ENCODE data around the gene BAZ2B.
"Not testable (repeated sequence)": the region's sequence is repeated elsewhere in the genome, so short reads cannot be mapped to it uniquely, and the experiment has no call there.

BAZ2B gene

GRCh38 chr2:159550231-159550630, 66.1 kb downstream of the BAZ2B start:
- 94% methylated on average over 2 of the region's 2 CpGs for WGBS

GRCh38 chr2:159549234-159549633, 67.1 kb downstream of the BAZ2B start:
- Histone ChIP-seq H3K9me3 (ENCODE audit: insufficient read depth, low read depth, low read length) (no peaks in the 10 kb centered on the region), H3K4me3 (ENCODE audit: low read length) (no peak overlapping the region), H3K36me3 (ENCODE audit: insufficient read depth, low read length) (0 out of 2 replicates have a peak, but pooled peaks cover 3% of the 10 kb centered on the region), H3K27me3 (ENCODE audit: insufficient read depth, low read length) (no peaks in the 10 kb centered on the region), H3K9ac (ENCODE audit: low read depth, low read length) (no peak overlapping the region), H3K4me1 (ENCODE audit: insufficient read depth, low read length) (no peaks in the 10 kb centered on the region; the same call in 1 of the 2 replicates), H3K27ac (ENCODE audit: low read depth, low read length) (no peak overlapping the region)
- WGBS = 90% methylated on average over 4 of the region's 6 CpGs

More at GRCh38 chr2:159550231-159550630, 66.1 kb downstream of the BAZ2B start:
- no peaks in the 10 kb centered on the region for H3K9me3 ChIP-seq (ENCODE audit: insufficient read depth, low read depth, low read length)
- no peak overlapping the region for H3K27ac ChIP-seq (ENCODE audit: low read depth, low read length)
- no peak overlapping the region for H3K4me3 ChIP-seq (ENCODE audit: low read length)
- H3K4me1 ChIP-seq (ENCODE audit: insufficient read depth, low read length) = no peaks in the 10 kb centered on the region; the same call in 1 of the 2 replicates
- H3K36me3 ChIP-seq (ENCODE audit: insufficient read depth, low read length) = 0 out of 2 replicates have a peak, but pooled peaks cover 3% of the 10 kb centered on the region
- no peaks in the 10 kb centered on the region for H3K27me3 ChIP-seq (ENCODE audit: insufficient read depth, low read length)
- H3K9ac ChIP-seq (ENCODE audit: low read depth, low read length) = no peak overlapping the region

GRCh38 chr2:159546716-159547430, 69.5 kb downstream of the BAZ2B start:
- Histone ChIP-seq H3K27ac (ENCODE audit: low read depth, low read length) (no peak overlapping the region), H3K27me3 (ENCODE audit: insufficient read depth, low read length) (no peaks in the 10 kb centered on the region), H3K4me1 (ENCODE audit: insufficient read depth, low read length) (no peaks in the 10 kb centered on the region; the same call in 1 of the 2 replicates), H3K4me3 (ENCODE audit: low read length) (no peak overlapping the region), H3K9ac (ENCODE audit: low read depth, low read length) (no peak overlapping the region), H3K9me3 (ENCODE audit: insufficient read depth, low read depth, low read length) (no peaks in the 10 kb centered on the region), H3K36me3 (ENCODE audit: insufficient read depth, low read length) (peaks cover 4% of the 10 kb centered on the region)
- 92% methylated on average over 1 of the region's 3 CpGs for WGBS

- Histone ChIP-seq H3K27ac (ENCODE audit: low read depth, low read length) (no peak overlapping the region), H3K9ac (ENCODE audit: low read depth, low read length) (no peak overlapping the region), H3K27me3 (ENCODE audit: insufficient read depth, low read length) (no peaks in the 10 kb centered on the region), H3K4me3 (ENCODE audit: low read length) (no peak overlapping the region), H3K36me3 (ENCODE audit: insufficient read depth, low read length) (peaks cover 5% of the 10 kb centered on the region), H3K4me1 (ENCODE audit: insufficient read depth, low read length) (no peaks in the 10 kb centered on the region; the same call in 1 of the 2 replicates), H3K9me3 (ENCODE audit: insufficient read depth, low read depth, low read length) (no peaks in the 10 kb centered on the region)
- 71% methylated on average over 9 of the region's 9 CpGs for WGBS
Measured at GRCh38 chr2:159546039-159546438, 70.3 kb downstream of the BAZ2B start.

GRCh38 chr2:159545085-159545484, 71.3 kb downstream of the BAZ2B start:
- no peak overlapping the region for H3K4me3 ChIP-seq (ENCODE audit: low read length)
- no CpG with 5 or more reads among the region's 1 CpG for WGBS

GRCh38 chr2:159542101-159542500, 74.2 kb downstream of the BAZ2B start:
- Histone ChIP-seq H3K9ac (ENCODE audit: low read depth, low read length) (no peak overlapping the region), H3K4me3 (ENCODE audit: low read length) (no peak overlapping the region), H3K27ac (ENCODE audit: low read depth, low read length) (no peak overlapping the region), H3K9me3 (ENCODE audit: insufficient read depth, low read depth, low read length) (no peaks in the 10 kb centered on the region), H3K4me1 (ENCODE audit: insufficient read depth, low read length) (no peaks in the 10 kb centered on the region; the same call in 1 of the 2 replicates), H3K36me3 (ENCODE audit: insufficient read depth, low read length) (peaks cover 12% of the 10 kb centered on the region), H3K27me3 (ENCODE audit: insufficient read depth, low read length) (no peaks in the 10 kb centered on the region)

More at GRCh38 chr2:159545085-159545484, 71.3 kb downstream of the BAZ2B start:
- H3K27ac ChIP-seq (ENCODE audit: low read depth, low read length) = no peak overlapping the region
- H3K9ac ChIP-seq (ENCODE audit: low read depth, low read length) = no peak overlapping the region
- no peaks in the 10 kb centered on the region for H3K27me3 ChIP-seq (ENCODE audit: insufficient read depth, low read length)
- peaks cover 12% of the 10 kb centered on the region for H3K36me3 ChIP-seq (ENCODE audit: insufficient read depth, low read length)
- H3K4me1 ChIP-seq (ENCODE audit: insufficient read depth, low read length) = no peaks in the 10 kb centered on the region; the same call in 1 of the 2 replicates
- no peaks in the 10 kb centered on the region for H3K9me3 ChIP-seq (ENCODE audit: insufficient read depth, low read depth, low read length)

GRCh38 chr2:159539701-159540100, 76.6 kb downstream of the BAZ2B start:
- Histone ChIP-seq H3K36me3 (ENCODE audit: insufficient read depth, low read length) (peaks cover 12% of the 10 kb centered on the region), H3K9ac (ENCODE audit: low read depth, low read length) (no peak overlapping the region), H3K27me3 (ENCODE audit: insufficient read depth, low read length) (no peaks in the 10 kb centered on the region), H3K27ac (ENCODE audit: low read depth, low read length) (no peak overlapping the region), H3K4me3 (ENCODE audit: low read length) (no peak overlapping the region), H3K9me3 (ENCODE audit: insufficient read depth, low read depth, low read length) (no peaks in the 10 kb centered on the region), H3K4me1 (ENCODE audit: insufficient read depth, low read length) (no peaks in the 10 kb centered on the region)
- 93% methylated on average over 1 of the region's 1 CpG for WGBS

GRCh38 chr2:159538801-159539200, 77.5 kb downstream of the BAZ2B start:
- WGBS = 95% methylated on average over 2 of the region's 3 CpGs
- Histone ChIP-seq H3K4me3 (ENCODE audit: low read length) (no peak overlapping the region), H3K36me3 (ENCODE audit: insufficient read depth, low read length) (peaks cover 12% of the 10 kb centered on the region), H3K4me1 (ENCODE audit: insufficient read depth, low read length) (no peaks in the 10 kb centered on the region), H3K27ac (ENCODE audit: low read depth, low read length) (no peak overlapping the region), H3K27me3 (ENCODE audit: insufficient read depth, low read length) (no peaks in the 10 kb centered on the region), H3K9ac (ENCODE audit: low read depth, low read length) (no peak overlapping the region), H3K9me3 (ENCODE audit: insufficient read depth, low read depth, low read length) (no peaks in the 10 kb centered on the region)

- H3K4me1 ChIP-seq (ENCODE audit: insufficient read depth, low read length); H3K27ac ChIP-seq (ENCODE audit: low read depth, low read length); H3K9me3 ChIP-seq (ENCODE audit: insufficient read depth, low read depth, low read length); H3K4me3 ChIP-seq (ENCODE audit: low read length); H3K9ac ChIP-seq (ENCODE audit: low read depth, low read length); H3K36me3 ChIP-seq (ENCODE audit: insufficient read depth, low read length); H3K27me3 ChIP-seq (ENCODE audit: insufficient read depth, low read length): not testable (repeated sequence)
- WGBS = 96% methylated on average over 4 of the region's 4 CpGs
Measured at GRCh38 chr2:159535261-159535660, 81.1 kb downstream of the BAZ2B start.

- Histone ChIP-seq H3K36me3 (ENCODE audit: insufficient read depth, low read length) (no peaks in the 10 kb centered on the region), H3K27me3 (ENCODE audit: insufficient read depth, low read length) (no peaks in the 10 kb centered on the region), H3K27ac (ENCODE audit: low read depth, low read length) (no peak overlapping the region), H3K9ac (ENCODE audit: low read depth, low read length) (no peak overlapping the region), H3K4me1 (ENCODE audit: insufficient read depth, low read length) (no peaks in the 10 kb centered on the region), H3K4me3 (ENCODE audit: low read length) (no peak overlapping the region), H3K9me3 (ENCODE audit: insufficient read depth, low read depth, low read length) (no peaks in the 10 kb centered on the region)
- 78% methylated on average over 1 of the region's 1 CpG for WGBS
Measured at GRCh38 chr2:159531475-159531874, 84.9 kb downstream of the BAZ2B start.

- H3K9me3 ChIP-seq (ENCODE audit: insufficient read depth, low read depth, low read length) = no peaks in the 10 kb centered on the region
- H3K9ac ChIP-seq (ENCODE audit: low read depth, low read length) = no peak overlapping the region
- WGBS = 78% methylated on average over 1 of the region's 1 CpG
- H3K36me3 ChIP-seq (ENCODE audit: insufficient read depth, low read length) = no peaks in the 10 kb centered on the region
- H3K27ac ChIP-seq (ENCODE audit: low read depth, low read length) = no peak overlapping the region
- H3K4me3 ChIP-seq (ENCODE audit: low read length) = no peak overlapping the region
- H3K4me1 ChIP-seq (ENCODE audit: insufficient read depth, low read length) = peaks cover 14% of the 10 kb centered on the region
- no peaks in the 10 kb centered on the region for H3K27me3 ChIP-seq (ENCODE audit: insufficient read depth, low read length)
Measured at GRCh38 chr2:159526433-159526832, 89.9 kb downstream of the BAZ2B start.
